Brain microvascular endothelial cell (primary cell): ENCODE results near the gene PLEKHM2.
"Not testable (repeated sequence)": the region's sequence is repeated elsewhere in the genome, so short reads cannot be mapped to it uniquely, and the experiment has no call there.

Experiments used
- DNase-seq: peaks from one replicate; pipeline ENCODE4 v3.0.0-alpha.2; 2020
- H3K27ac ChIP-seq: fragments of 250-450 bp; sonication (Bioruptor Pico); 2 replicates; pipeline ENCODE4 v1.5.1; 2020; ENCODE audit warnings: mild to moderate bottlenecking, moderate library complexity
- H3K27me3 ChIP-seq: fragments of 250-450 bp; sonication (Bioruptor Pico); replicated peaks from 2 replicates; pipeline ENCODE4 v1.5.1; 2020; ENCODE audit warnings: mild to moderate bottlenecking
- H3K36me3 ChIP-seq: fragments of 250-450 bp; sonication (Bioruptor Pico); replicated peaks from 2 replicates; pipeline ENCODE4 v1.5.1; 2020; ENCODE audit warnings: mild to moderate bottlenecking
- H3K4me3 ChIP-seq: 2 replicates; pipeline ENCODE4 v1.5.1; 2011; ENCODE audit warnings: low read depth, mild to moderate bottlenecking, control low read depth, low read length, moderate library complexity
- CTCF ChIP-seq: IDR thresholded peaks from 2 replicates; pipeline ENCODE4 v1.5.1; 2011; ENCODE audit warnings: low read depth, mild to moderate bottlenecking, moderate library complexity, low read length, control low read depth, inconsistent platforms; ENCODE audit errors: missing control alignments
- in situ Hi-C: cut with HindIII; loops from 2 replicates; pipeline ENCODE4 v1.10.0; 2017; ENCODE audit warnings: low sequenced_read_pairs, low pct_ligation_motif_present

PLEKHM2 gene

GRCh38 chr1:15640667-15641066 is 43.5 kb upstream of the PLEKHM2 start:
- Histone ChIP-seq H3K27ac (no peak overlapping the region), H3K27me3 (no peaks in the 10 kb centered on the region), H3K36me3 (peaks cover 43% of the 10 kb centered on the region), H3K4me3 (no peak overlapping the region)
- in situ Hi-C loops = no loop called here
- no peak for TF ChIP-seq CTCF
- no peak for DNase-seq

GRCh38 chr1:15649937-15650336 is 34.2 kb upstream of the PLEKHM2 start:
- in situ Hi-C loops = no loop called here
- H3K4me3 ChIP-seq = no peak overlapping the region
- no peaks in the 10 kb centered on the region for H3K27me3 ChIP-seq
- H3K27ac ChIP-seq = no peak overlapping the region
- no peak for DNase-seq
- TF ChIP-seq CTCF = no peak
- peaks cover 22% of the 10 kb centered on the region for H3K36me3 ChIP-seq

GRCh38 chr1:15650433-15650832 is 33.7 kb upstream of the PLEKHM2 start:
- Histone ChIP-seq H3K36me3 (peaks cover 19% of the 10 kb centered on the region), H3K27ac (no peak overlapping the region), H3K27me3 (no peaks in the 10 kb centered on the region), H3K4me3 (no peak overlapping the region)
- TF ChIP-seq CTCF = no peak
- in situ Hi-C loops = no loop called here
- no peak for DNase-seq

- peaks cover 25% of the 10 kb centered on the region for H3K36me3 ChIP-seq
- in situ Hi-C loops, H3K27ac ChIP-seq, H3K4me3 ChIP-seq, DNase-seq, H3K27me3 ChIP-seq: not testable (repeated sequence)
These were observed 32.0 kb upstream of the PLEKHM2 start for GRCh38 chr1:15652130-15652529.

GRCh38 chr1:15654091-15654690 is 29.9 kb upstream of the PLEKHM2 start:
- TF ChIP-seq CTCF = no peak
- H3K36me3 ChIP-seq = peaks cover 24% of the 10 kb centered on the region

GRCh38 chr1:15656464-15656863 is 27.7 kb upstream of the PLEKHM2 start:
- DNase-seq = no peak
- Histone ChIP-seq H3K27ac (no peak overlapping the region), H3K27me3 (no peaks in the 10 kb centered on the region), H3K4me3 (no peak overlapping the region), H3K36me3 (peaks cover 32% of the 10 kb centered on the region)
- in situ Hi-C loops = no loop called here
- no peak for TF ChIP-seq CTCF

More at GRCh38 chr1:15654091-15654690, 29.9 kb upstream of the PLEKHM2 start:
- Histone ChIP-seq H3K27me3 (no peaks in the 10 kb centered on the region), H3K4me3 (no peak overlapping the region), H3K27ac (no peak overlapping the region)
- in situ Hi-C loops = no loop called here
- no peak for DNase-seq
